Occipital lobe (tissue), 2 donors: ENCODE measurements around the gene ATP13A2. TPM values are rescaled to one million over a fixed set of nuclear protein-coding genes. Genes with fewer than 3 reads are reported as not detected.

Experiments
- DNase-seq: peaks from one replicate; lab custom pipeline; 2025; lab: John Stamatoyannopoulos, UW
- total RNA-seq: library from RNA; depleted of rRNA; stranded (reverse); fragments of >200 nt; gene quantifications from one replicate; pipeline ENCODE4 v1.2.3, GENCODE V29; 2014

Gene ATP13A2
- total RNA-seq, 1 donor from 2014 or later, result 59.4 TPM

DNA sequence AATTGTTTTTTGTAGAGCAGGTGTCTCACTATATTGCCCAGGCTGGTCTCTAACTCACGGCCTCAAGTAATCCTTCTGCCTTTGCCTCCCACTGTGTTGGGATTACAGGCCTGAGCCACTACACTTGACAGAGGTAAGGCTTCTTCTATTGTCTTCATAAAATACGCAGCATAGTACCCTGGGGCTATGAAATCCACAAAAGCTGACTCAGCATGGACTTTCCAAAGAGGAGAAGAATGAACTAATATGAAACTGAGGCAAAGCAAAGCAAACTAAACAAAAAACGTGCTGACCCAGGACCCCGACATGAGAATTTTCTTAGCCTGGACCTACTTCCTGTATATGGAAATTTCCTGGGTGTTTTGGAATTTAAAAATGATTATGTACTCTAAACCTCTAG is 18.5 kb upstream of the ATP13A2 start:
- no peak for DNase-seq

DNA sequence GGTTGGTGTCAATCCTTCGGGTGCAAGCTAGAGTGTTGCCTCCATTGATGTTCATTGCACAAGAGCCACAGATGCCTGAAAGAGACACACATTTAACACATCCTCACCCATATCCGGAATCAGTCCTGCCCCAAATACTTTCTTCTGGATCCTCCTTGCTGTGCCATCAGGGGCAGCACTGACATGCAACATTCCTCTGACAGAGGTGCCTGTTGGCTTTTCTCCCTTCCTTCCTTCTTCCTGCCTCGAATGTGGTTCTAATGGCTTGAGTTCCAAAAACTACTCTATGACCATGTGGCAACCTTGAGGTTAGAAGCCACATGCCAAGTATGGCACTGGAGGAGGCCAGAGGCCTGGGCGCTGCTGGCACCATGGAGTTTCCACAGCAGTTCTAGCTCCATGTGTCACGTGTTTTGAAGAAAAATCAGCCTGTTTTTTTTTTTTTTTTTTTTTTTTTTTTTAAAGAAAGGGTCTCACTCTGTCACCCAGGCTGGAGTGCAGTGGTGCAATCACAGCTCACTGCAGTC is 17.0 kb upstream of the ATP13A2 start:
- no peak for DNase-seq

- DNase-seq, result no peak
Measured at GRCh38 chr1:17027900-17028299, 16.2 kb upstream of the ATP13A2 start.

DNA sequence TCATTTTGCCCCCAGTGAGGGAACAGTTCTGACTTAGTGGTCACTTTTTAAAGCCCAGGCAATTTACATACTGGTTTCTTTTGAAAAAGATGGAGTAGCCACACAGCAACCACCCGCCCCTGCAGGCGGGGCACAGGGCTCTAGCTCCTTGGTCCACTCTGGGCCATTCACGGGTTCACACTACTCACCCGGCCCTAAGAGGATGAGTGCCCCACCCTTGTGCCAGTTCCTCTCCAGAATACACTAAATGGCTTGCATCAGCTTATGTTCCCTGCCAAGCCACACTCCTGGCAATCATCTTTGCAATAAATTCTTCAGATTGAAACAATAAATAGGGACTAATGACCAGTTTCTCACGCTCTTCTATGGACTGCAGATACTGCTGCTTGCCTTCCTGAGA is 15.7 kb upstream of the ATP13A2 start:
- no peak for DNase-seq

- no peak for DNase-seq
Measured at GRCh38 chr1:17024721-17025120, 13.0 kb upstream of the ATP13A2 start.

GRCh38 chr1:17023573-17023972 is 11.8 kb upstream of the ATP13A2 start:
- DNase-seq, result no peak

DNA sequence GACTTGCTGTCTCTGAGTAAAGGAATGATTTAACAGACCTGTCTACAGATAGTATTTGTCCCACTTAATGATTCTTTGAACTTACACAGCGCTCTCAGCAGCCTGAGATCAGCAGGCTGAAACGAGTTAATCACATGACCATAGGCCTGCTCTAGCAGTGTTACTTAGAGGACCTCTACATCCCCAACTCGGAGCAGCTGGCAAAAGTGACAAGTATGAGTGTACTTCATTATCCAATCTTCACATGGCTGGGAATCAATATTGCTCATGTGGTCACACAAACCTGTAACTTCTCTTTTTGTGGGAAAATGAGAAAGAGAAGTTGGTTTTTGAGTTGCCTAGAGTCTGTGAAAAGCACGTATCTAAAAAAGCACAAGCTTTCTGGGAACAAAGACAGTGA is 11.4 kb upstream of the ATP13A2 start:
- no peak for DNase-seq

DNA sequence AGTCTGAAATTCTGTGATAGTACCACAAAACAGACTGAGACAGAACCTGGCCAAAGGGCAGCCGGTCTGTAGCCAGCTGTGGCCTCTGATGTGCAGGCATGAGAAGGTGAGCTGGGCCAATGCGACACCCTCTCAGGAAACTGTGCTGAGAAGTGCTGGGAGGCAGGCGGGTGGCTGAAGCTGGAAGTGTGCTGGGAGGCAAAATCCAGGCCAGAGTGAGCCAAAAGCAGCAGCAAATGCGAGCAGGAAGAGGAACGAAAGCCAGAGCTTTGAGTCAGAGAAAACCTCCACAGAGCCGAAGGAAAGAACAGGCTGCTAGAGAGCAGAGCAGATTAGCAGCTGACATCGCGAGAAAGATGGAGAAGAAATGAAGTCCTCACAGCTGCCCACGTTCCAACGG is 10.2 kb upstream of the ATP13A2 start:
- peak; percentile 25 for DNase-seq

DNA sequence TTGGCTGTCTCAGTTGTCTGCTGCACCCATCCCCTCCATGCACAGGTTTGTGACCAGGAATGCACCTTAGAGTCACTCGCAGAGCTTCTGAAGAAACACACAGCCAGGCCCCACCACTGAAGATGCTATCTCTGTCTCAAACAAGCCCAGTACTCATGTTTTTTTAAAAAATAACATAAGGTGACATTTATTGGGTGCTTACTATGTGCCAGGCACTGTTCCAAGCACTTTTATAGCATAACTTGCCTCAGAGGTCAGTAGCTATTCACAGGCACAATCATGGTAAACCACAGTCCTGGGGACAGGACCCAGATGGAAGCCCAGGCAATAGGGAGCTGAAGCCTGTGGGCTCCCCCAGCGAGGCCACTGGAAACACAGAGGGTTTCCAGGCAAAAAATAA is 8.8 kb upstream of the ATP13A2 start:
- DNase-seq, result no peak

DNA sequence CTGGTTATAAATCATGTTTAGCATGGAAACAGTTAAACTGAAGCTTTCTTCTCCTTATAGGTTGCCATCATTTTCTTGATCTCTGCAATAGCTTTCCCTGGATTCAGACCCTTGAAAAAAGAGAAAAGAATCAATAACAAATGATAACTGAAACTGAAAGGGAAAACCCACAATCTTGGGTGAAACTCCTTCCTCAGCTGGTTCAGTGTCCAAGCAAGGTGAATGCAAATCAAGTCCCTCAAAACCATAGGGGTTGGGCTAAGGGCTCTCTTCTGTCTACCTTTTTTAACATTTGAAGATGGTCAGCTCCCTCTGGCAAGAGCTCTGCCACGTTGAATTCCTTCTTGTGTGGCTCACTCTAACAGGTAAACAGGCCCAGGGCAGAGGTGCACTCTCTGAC is 7.1 kb upstream of the ATP13A2 start:
- DNase-seq, result no peak

DNA sequence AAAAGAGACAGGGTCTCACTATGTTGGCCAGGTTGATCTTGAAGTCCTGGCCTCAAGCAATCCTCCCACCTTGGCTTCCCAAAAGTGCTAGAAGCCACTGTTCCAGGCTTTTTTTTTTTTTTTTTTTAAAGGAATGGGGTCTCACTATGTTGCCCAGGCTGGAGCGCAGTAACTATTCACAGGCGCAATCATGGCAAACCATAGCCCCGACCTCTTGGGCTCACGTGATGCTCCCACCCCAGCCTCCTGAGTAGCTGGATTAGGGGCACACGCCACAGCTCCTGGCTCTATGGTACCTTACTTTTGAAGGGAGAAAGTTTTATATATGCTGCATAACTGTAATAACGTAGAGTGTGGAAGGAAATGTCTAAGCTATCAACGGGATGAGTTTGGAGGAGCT is 5.7 kb upstream of the ATP13A2 start:
- DNase-seq, result no peak

- DNase-seq, result no peak
Measured at GRCh38 chr1:17016317-17016661, 4.6 kb upstream of the ATP13A2 start.

- DNase-seq, result no peak
Measured at GRCh38 chr1:17014671-17015567, 3.2 kb upstream of the ATP13A2 start.

DNA sequence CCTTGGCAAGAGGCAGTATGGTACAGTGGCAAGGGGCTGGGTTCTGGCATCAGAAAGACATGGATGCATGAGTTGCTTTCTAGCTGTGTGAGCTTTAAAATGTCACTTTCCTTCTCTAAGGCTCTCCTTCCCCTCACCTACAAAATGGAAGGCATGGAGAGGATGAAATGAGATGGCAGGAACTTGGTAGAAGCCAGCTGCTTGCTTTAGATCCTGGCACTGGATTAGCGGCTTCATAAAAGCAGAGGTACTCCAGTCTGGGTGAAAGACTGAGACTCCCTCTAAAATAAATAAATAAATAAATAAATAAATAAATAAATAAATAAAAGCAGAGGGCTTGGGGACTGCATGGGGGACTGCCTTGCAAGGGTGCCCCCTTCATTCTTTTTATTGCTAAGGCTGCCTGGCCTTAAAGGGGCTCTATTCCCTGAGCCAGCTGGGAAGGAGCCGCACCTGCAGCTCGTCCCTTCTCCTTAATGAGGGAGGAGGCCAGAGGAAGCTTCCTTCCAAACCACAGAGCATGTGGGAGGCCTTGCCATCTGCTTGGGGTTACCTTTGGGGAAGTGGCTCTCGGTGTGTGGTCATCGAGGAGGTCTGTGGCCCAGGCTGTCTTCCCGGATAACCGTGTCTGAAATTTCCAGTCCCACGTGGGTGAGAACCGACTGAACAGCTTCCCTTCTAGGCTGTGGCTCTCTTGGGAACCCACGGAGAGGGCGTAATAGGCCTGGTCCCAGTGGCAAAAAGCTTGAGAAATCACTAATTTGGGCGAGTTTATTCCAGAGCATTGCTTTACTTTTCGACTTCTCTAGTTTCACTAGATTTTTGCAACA is 2.0 kb upstream of the ATP13A2 start:
- no peak for DNase-seq

- no peak for DNase-seq
Measured at GRCh38 chr1:17012775-17013490, 1.2 kb upstream of the ATP13A2 start.

DNA sequence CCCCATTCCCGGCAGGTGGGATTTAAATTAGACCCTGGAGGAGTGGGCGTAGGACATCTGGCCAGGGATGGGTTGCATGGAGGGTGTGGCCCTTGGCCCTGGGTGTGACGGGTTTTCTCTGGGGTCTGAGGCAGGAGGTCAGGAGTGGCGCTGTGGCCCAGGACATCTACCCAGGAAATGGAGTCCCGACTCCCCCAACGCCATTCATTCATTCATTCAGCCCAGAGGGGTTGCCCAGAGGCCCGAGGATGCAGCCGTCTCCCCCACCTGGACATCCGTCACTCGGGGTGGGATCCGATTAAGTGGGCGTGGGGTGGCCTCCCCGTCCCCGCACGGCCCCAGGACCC is 663 bp downstream of the ATP13A2 start:
- DNase-seq, result no peak

GRCh38 chr1:17009706-17010105 is 2.0 kb downstream of the ATP13A2 start:
- DNase-seq, result no peak

DNA sequence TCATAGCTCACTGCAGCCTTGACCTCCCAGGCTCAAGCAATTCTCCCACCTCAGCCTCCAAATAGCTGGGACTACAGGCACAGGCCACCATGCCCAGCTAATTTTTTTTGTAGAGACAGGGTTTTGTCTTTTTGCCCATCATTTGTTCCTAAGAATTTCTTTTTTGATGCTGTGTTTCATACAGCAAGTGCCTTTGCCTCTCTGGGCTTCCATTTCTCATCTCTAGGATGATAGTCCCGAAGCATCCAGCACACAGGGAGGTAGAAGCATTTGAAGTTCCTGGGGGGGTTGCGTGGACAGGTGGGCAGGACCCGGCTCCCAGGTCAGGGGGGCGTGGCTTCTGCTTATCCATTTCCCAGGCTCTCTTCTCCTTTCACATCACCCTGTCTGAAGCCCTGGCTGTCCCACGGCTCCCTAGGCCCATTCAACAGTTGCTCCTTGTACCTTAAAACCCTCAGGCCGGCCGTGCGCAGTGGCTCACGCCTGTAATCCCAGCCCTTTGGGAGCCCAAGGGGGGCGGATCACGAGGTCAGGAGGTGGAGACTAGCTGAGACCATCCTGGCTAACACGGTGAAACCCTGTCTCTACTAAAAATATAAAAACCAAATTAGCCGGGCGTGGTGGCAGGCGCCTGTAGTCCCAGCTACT is 3.4 kb downstream of the ATP13A2 start:
- DNase-seq, result no peak

GRCh38 chr1:17007121-17007520 is 4.6 kb downstream of the ATP13A2 start:
- no peak for DNase-seq

DNA sequence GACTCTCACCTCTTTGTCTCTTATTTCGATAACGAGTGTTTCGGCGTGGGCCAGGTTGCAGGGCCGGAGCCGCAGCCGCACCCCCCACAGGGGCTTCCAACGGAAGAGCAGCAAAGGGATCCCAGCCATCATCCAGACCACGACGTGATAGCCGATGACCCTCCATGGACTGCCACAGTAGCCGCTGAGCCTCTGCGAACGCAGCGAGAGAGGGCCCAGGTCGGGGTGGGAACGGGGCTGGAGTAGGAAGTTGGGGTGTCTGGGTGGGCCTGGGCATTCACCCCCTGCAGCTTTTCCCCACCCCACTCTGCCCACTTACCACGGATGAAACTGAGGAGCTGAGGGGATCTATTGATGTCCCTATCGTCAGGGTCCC is 6.4 kb downstream of the ATP13A2 start:
- DNase-seq, result no peak
